Measurements from ENCODE around the gene FAM131B.

GRCh38 chr7:143381427-143382125, 19.1 kb upstream of the FAM131B start:
- no peak for TF ChIP-seq CTCF (IDR thresholded peaks at IDR 0.05)
- no peak for TF ChIP-seq POLR2A (IDR thresholded peaks at IDR 0.05)

All from ovary (tissue), 3 donors.